Smooth muscle cell (in vitro differentiated cells): Measurements from ENCODE around the gene ANKRD36C. TPM values are rescaled to one million over a fixed set of nuclear protein-coding genes. Genes with fewer than 3 reads are reported as not detected.
"Not testable (repeated sequence)": the region's sequence is repeated elsewhere in the genome, so short reads cannot be mapped to it uniquely, and the experiment has no call there.

Experiments used
- DNase-seq: peaks from one replicate; lab custom pipeline; 2025; ENCODE audit not compliant: unreplicated experiment; lab: John Stamatoyannopoulos, UW
- H2AFZ ChIP-seq: fragments of 200-600 bp; sonication (generic); 2 replicates; pipeline ENCODE4 v1.6.0; 2016; ENCODE audit warnings: antibody characterized with exemption, low read depth, mild to moderate bottlenecking
- H3F3A ChIP-seq: fragments of 200-600 bp; sonication (generic); 2 replicates; pipeline ENCODE4 v1.6.0; 2017; ENCODE audit warnings: antibody characterized with exemption, low read depth
- H3K27ac ChIP-seq: fragments of 200-600 bp; sonication (generic); 2 replicates; pipeline ENCODE4 v1.5.1; 2016; ENCODE audit warnings: low read depth, mild to moderate bottlenecking
- H3K27me3 ChIP-seq: fragments of 200-600 bp; sonication (generic); 2 replicates; pipeline ENCODE4 v1.6.1; 2016; ENCODE audit warnings: low read depth, mild to moderate bottlenecking
- H3K36me3 ChIP-seq: fragments of 200-600 bp; sonication (generic); 2 replicates; pipeline ENCODE4 v1.5.1; 2016; ENCODE audit warnings: low read depth
- H3K4me1 ChIP-seq: fragments of 200-600 bp; sonication (generic); 2 replicates; pipeline ENCODE4 v1.5.1; 2016; ENCODE audit warnings: low read depth
- H3K4me2 ChIP-seq: fragments of 200-600 bp; sonication (generic); 2 replicates; pipeline ENCODE4 v1.6.0; 2016; ENCODE audit warnings: mild to moderate bottlenecking
- H3K4me3 ChIP-seq: fragments of 200-600 bp; sonication (generic); 2 replicates; pipeline ENCODE4 v1.5.1; 2016; ENCODE audit warnings: mild to moderate bottlenecking
- H3K79me2 ChIP-seq: fragments of 200-600 bp; sonication (generic); 2 replicates; pipeline ENCODE4 v1.6.0; 2016; ENCODE audit warnings: low read depth, mild to moderate bottlenecking
- H3K9ac ChIP-seq: fragments of 200-600 bp; sonication (generic); 2 replicates; pipeline ENCODE4 v1.6.0; 2016; ENCODE audit warnings: low read depth
- H3K9me3 ChIP-seq: fragments of 200-600 bp; sonication (generic); replicated peaks from 2 replicates; pipeline ENCODE4 v1.5.1; 2016; ENCODE audit warnings: low read depth
- H4K20me1 ChIP-seq: fragments of 200-600 bp; sonication (generic); 2 replicates; pipeline ENCODE4 v1.6.0; 2016; ENCODE audit warnings: low read depth
- CTCF ChIP-seq: fragments of 200-600 bp; sonication (generic); IDR thresholded peaks from 2 replicates; pipeline ENCODE4 v1.5.1; 2017; ENCODE audit warnings: borderline replicate concordance, mild to moderate bottlenecking, antibody characterized with exemption; ENCODE audit not compliant: insufficient read depth, poor library complexity, severe bottlenecking
- WGBS: methylation state at CpG from one replicate; pipeline ENCODE4 v1.1.7; 2016; ENCODE audit warnings: low lambda C conversion rate; 5-methylcytosine and 5-hydroxymethylcytosine counted together
- polyA plus RNA-seq: library from polyadenylated mRNA; unstranded; fragments of >200 nt; fragmentation: Nextera tagmentation; extraction: Ambion mirVana; gene quantifications from 2 replicates; pipeline ENCODE4 v1.2.1, GENCODE V29; 2016
- total RNA-seq: library from RNA; depleted of rRNA; stranded (reverse); fragments of >200 nt; gene quantifications from 2 replicates; pipeline ENCODE4 v1.2.3, GENCODE V29; 2014

Gene ANKRD36C
- total and polyA plus RNA-seq, 2 experiments from 2014 or later, result 17.8 to 43.1 TPM

DNA sequence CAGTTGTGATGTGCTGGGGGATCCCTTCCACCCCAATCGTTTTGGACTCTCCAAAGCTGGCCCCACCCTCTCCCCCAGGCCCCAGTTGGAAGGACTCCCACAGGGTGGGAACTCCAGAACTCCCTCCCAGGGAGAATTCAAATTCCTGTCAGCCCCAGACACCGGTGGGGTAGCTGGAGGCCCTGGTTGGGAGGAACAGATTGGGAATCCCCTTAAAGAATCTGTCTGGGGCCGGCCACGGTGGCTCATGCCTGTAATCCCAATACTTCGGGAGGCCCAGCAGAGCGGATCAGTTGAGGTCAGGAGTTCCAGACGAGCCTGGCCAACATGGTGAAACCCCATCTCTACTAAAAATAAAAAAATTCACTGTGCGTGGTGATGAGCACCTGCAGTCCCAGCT is 155.5 kb downstream of the ANKRD36C start:
- peaks cover 11% of the 10 kb centered on the region for H3K36me3 ChIP-seq
- WGBS, result 96% methylated on average over 8 of the region's 8 CpGs
- no peak overlapping the region for H3K9ac ChIP-seq
- no peaks in the 10 kb centered on the region for H3K4me1 ChIP-seq
- H3K4me2 ChIP-seq, result no peak overlapping the region
- DNase-seq, result no peak
- no peak overlapping the region for H2AFZ ChIP-seq
- no peak overlapping the region for H3K4me3 ChIP-seq
- H4K20me1 ChIP-seq, result no peaks in the 10 kb centered on the region
- H3K79me2 ChIP-seq, result no peaks in the 10 kb centered on the region
- no peaks in the 10 kb centered on the region for H3K9me3 ChIP-seq
- H3K27ac ChIP-seq, result no peak overlapping the region
- no peaks in the 10 kb centered on the region for H3F3A ChIP-seq
- no peak for TF ChIP-seq CTCF
- H3K27me3 ChIP-seq, result no peaks in the 10 kb centered on the region

DNA sequence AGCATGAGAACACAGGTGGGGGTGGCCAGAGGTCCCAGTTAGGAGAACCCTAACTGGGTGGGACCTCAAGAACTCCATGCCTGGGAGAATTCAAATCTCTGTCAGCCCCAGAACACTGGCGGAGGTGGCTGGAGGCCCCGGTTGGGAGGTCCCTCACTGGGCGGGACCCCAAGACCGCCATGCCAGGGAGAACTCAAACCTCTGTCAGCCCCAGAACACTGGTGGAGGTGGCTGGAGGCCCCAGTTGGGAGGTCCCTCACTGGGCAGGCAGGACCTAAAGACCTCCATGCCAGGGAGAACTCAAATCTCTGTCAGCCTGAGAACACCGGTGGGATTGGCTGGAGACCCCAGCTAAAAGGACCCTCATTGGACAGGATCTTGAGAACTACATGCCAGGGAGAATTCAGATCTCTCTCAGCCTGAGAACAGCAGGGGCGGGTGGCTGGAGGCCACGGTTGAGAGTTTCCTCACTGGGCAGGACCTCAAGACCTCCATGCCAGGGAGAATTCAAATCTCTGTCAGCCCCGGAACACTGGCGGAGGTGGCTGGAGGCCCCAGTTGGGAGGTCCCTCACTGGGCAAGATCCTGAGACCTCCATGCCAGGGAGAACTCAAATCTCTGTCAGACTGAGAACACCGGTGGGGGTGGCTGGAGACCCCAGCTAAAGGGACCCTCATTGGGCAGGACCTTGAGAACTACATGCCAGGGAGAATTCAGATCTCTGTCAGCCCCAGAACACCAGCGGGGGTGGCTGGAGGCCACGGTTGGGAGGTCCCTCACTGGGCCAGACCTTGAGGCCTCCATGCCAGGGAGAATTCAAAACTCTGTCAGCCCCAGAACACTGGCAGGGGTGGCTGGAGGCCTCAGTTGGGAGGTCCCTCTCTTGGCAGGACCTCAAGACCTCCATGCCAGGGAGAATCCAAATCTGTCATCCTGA is 157.3 kb downstream of the ANKRD36C start:
- DNase-seq, H3F3A ChIP-seq, H3K4me1 ChIP-seq, H3K4me3 ChIP-seq, H3K4me2 ChIP-seq, H3K79me2 ChIP-seq, H3K9ac ChIP-seq, H2AFZ ChIP-seq, H3K27ac ChIP-seq, H3K27me3 ChIP-seq, H4K20me1 ChIP-seq, H3K9me3 ChIP-seq: not testable (repeated sequence)
- 96% methylated on average over 12 of the region's 12 CpGs for WGBS
- H3K36me3 ChIP-seq, result peaks cover 11% of the 10 kb centered on the region

- H3K27me3 ChIP-seq, H3K27ac ChIP-seq, DNase-seq, H4K20me1 ChIP-seq, H2AFZ ChIP-seq, H3K79me2 ChIP-seq, H3F3A ChIP-seq, H3K36me3 ChIP-seq, H3K4me1 ChIP-seq, H3K4me3 ChIP-seq, H3K9ac ChIP-seq, H3K4me2 ChIP-seq: not testable (repeated sequence)
- H3K9me3 ChIP-seq, result peaks cover 23% of the 10 kb centered on the region
- 90% methylated on average over 3 of the region's 3 CpGs for WGBS
Measured at GRCh38 chr2:95824218-95824617, 167.4 kb downstream of the ANKRD36C start.

DNA sequence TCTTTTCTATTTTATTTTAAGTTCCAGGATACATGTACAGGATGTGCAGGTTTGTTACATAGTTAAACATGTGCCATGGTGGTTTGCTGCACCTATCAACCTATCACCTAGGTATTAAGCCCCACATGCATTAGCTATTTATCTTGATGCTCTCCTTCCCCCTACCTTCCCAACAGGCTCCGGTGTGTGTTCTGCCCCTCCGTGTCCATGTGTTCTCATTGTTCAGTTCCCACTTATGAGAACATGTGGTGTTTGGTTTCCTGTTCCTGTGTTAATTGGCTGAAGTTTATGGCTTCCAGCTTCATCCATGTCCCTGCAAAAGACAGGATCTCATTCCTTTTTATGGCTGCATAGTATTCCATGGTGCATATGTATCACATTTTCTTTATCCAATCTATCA is 174.1 kb downstream of the ANKRD36C start:
- H3F3A ChIP-seq, H3K79me2 ChIP-seq, H3K4me3 ChIP-seq, H3K4me1 ChIP-seq, H2AFZ ChIP-seq, H3K36me3 ChIP-seq, H3K27me3 ChIP-seq, H3K27ac ChIP-seq, H3K4me2 ChIP-seq, DNase-seq, H3K9ac ChIP-seq, H4K20me1 ChIP-seq: not testable (repeated sequence)
- 94% methylated on average over 2 of the region's 2 CpGs for WGBS
- peaks cover 34% of the 10 kb centered on the region for H3K9me3 ChIP-seq

DNA sequence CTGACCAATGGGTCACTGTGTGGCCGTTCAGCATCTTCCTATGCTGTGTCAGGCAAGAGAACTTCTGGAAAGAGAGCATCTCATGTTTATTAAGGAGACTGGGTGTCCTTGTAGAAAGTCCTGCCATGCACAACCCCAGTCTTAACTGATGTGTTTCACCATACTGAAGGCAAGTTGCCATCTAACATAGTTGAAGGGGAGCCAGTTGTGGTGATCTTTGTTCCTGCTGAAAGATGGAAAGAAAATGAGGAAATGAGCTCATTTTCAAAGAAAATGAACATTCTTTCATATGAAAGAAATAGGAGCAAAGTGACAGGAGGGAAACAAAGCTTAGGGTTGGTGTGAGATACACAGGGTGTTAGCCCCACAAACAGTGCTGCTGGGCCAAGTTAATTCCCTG is 178.3 kb downstream of the ANKRD36C start:
- H3K4me3 ChIP-seq, H3K4me2 ChIP-seq, DNase-seq, H3K9ac ChIP-seq, H3K4me1 ChIP-seq, H4K20me1 ChIP-seq, H3K79me2 ChIP-seq, H3K27me3 ChIP-seq, H3K27ac ChIP-seq, H3F3A ChIP-seq, H2AFZ ChIP-seq, H3K36me3 ChIP-seq: not testable (repeated sequence)
- peaks cover 18% of the 10 kb centered on the region for H3K9me3 ChIP-seq
- 64% methylated on average over 1 of the region's 1 CpG for WGBS
